ENCODE results near the gene SMYD3. TPM values are rescaled to one million over a fixed set of nuclear protein-coding genes. Genes with fewer than 3 reads are reported as not detected.

SMYD3 gene
- total and polyA plus RNA-seq, 2 of the 4 experiments (the other 2 are of a cell fraction), result 26.5 to 37.6 TPM

DNA sequence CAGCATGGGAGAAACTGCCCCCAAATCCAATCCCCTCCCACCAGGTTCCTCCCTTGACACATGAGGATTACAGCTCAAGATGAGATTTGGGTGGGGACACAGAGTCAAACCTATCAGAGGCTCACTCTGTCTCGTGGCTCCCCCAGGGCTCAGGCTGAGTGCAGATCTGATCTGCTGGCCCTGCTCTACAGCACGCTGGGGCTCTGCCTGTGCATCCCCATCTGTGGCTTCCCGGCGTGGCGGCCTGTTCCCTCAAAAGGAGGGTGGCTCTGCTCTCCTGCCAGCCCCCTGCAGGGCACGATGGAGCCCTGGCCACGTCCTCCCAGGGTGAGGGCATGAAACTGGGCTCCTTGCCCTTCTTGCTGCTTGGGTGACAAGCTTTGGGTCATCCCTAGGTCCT is 19.8 kb upstream of the SMYD3 start:
- intact Hi-C loops (cut with micrococcal nuclease), result no loop called here
- no peak overlapping the region for H3K4ac ChIP-seq (ENCODE audit: low read depth, low read length)
- H4K20me1 ChIP-seq (ENCODE audit: insufficient read depth, low read length), result no peaks in the 10 kb centered on the region
- H2AFZ ChIP-seq (replicated peaks; ENCODE audit: low read length, poor library complexity), result no peak overlapping the region
- 67% methylated on average over 4 of the region's 7 CpGs; no CpG with 5 or more reads in 1 of the 2 experiments for WGBS, 2 experiments (ENCODE audit: extremely low coverage in 2 of 2, insufficient read length in 1 of 2)
- H2BK15ac ChIP-seq (ENCODE audit: low read depth, low read length), result no peak overlapping the region
- no peak overlapping the region for H2AK5ac ChIP-seq (ENCODE audit: low read depth, low read length)
- H3K23ac ChIP-seq (ENCODE audit: low read depth, low read length), result no peak overlapping the region
- ATAC-seq (ENCODE audit: low read depth) (no peak), DNase-seq (no peak)
- H3K27ac ChIP-seq (ENCODE audit: insufficient read depth, low read length), result no peak overlapping the region
- H3K9me1 ChIP-seq (ENCODE audit: insufficient read depth, low read length), result no peaks in the 10 kb centered on the region
- H3K4me1 ChIP-seq (ENCODE audit: control insufficient read depth, insufficient read depth, low read length), result no peaks in the 10 kb centered on the region
- no TSS peak for BruUV-seq (replicated peaks)
- no peak overlapping the region for H2BK20ac ChIP-seq (ENCODE audit: low read depth, low read length)
- ChIA-PET CTCF (no interaction called here), POLR2A (ENCODE audit: unreplicated experiment) (no interaction called here)
- dilution Hi-C loops (cut with HindIII; ENCODE audit: low sequenced_read_pairs, unreplicated experiment), result no loop called here
- no peaks in the 10 kb centered on the region for H3K79me1 ChIP-seq (ENCODE audit: low read depth in 1 of 2, low read length in 2 of 2)
- in situ Hi-C loops (cut with MboI; ENCODE audit: low sequenced_read_pairs), result no loop called here
- no peak overlapping the region for H3K9ac ChIP-seq (ENCODE audit: low read depth, low read length)
- H2AK9ac ChIP-seq (replicated peaks; ENCODE audit: low read depth, low read length, poor library complexity), result no peak overlapping the region
- H3K27me3 ChIP-seq (ENCODE audit: control insufficient read depth, insufficient read depth, low read length), result peaks cover 9% of the 10 kb centered on the region; the same call in 1 of the 2 replicates
- H2BK5ac ChIP-seq (ENCODE audit: low read depth, low read length, poor library complexity, severe bottlenecking), result no peak overlapping the region
- H2BK120ac ChIP-seq (ENCODE audit: low read depth, low read length), result no peak overlapping the region
- H4K91ac ChIP-seq (ENCODE audit: insufficient read depth, low read depth, low read length), result no peak overlapping the region
- peaks cover 10% of the 10 kb centered on the region for H3K9me3 ChIP-seq (ENCODE audit: control insufficient read depth, insufficient read depth, low read length)
- H3K14ac ChIP-seq (replicated peaks; ENCODE audit: low read depth, low read length), result no peak overlapping the region
- H3K18ac ChIP-seq (ENCODE audit: low read depth, low read length), result no peak overlapping the region
- H3K4me2 ChIP-seq (ENCODE audit: low read depth, low read length), result no peak overlapping the region
- H3K4me3 ChIP-seq (ENCODE audit: insufficient read depth, low read depth, low read length), result no peak overlapping the region
- H4K5ac ChIP-seq (ENCODE audit: low read depth, low read length), result no peak overlapping the region
- no peak overlapping the region for H3K56ac ChIP-seq (ENCODE audit: extremely low read depth, insufficient read depth, low read length)
- H3K36me3 ChIP-seq (ENCODE audit: control insufficient read depth, insufficient read depth, low read length), result no peaks in the 10 kb centered on the region
- TF ChIP-seq, protein P1, sequence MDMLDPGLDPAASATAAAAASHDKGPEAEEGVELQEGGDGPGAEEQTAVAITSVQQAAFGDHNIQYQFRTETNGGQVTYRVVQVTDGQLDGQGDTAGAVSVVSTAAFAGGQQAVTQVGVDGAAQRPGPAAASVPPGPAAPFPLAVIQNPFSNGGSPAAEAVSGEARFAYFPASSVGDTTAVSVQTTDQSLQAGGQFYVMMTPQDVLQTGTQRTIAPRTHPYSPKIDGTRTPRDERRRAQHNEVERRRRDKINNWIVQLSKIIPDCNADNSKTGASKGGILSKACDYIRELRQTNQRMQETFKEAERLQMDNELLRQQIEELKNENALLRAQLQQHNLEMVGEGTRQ (IDR thresholded peaks at IDR 0.05; ENCODE audit: low read depth, low read length), result no peak
- TF ChIP-seq CHD1 (IDR thresholded peaks at IDR 0.05; ENCODE audit: low read depth, low read length), result no peak
- TF ChIP-seq MAZ (IDR thresholded peaks at IDR 0.05; ENCODE audit: borderline replicate concordance, low read depth, low read length), result no peak
- TF ChIP-seq FOS (IDR thresholded peaks at IDR 0.05; ENCODE audit: low read depth, low read length), result no peak
- no peak for TF ChIP-seq RCOR1 (IDR thresholded peaks at IDR 0.05; ENCODE audit: insufficient replicate concordance, low read length)
- no peak for TF ChIP-seq RAD21 (IDR thresholded peaks at IDR 0.05; ENCODE audit: low read length)
- TF ChIP-seq, protein P2, sequence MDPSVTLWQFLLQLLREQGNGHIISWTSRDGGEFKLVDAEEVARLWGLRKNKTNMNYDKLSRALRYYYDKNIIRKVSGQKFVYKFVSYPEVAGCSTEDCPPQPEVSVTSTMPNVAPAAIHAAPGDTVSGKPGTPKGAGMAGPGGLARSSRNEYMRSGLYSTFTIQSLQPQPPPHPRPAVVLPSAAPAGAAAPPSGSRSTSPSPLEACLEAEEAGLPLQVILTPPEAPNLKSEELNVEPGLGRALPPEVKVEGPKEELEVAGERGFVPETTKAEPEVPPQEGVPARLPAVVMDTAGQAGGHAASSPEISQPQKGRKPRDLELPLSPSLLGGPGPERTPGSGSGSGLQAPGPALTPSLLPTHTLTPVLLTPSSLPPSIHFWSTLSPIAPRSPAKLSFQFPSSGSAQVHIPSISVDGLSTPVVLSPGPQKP (IDR thresholded peaks at IDR 0.05; ENCODE audit: borderline replicate concordance, low read depth, low read length), result no peak
- TF ChIP-seq BHLHE40 (IDR thresholded peaks at IDR 0.05; ENCODE audit: low read depth, low read length), result no peak
- no peak for TF ChIP-seq POLR2A (IDR thresholded peaks at IDR 0.05; ENCODE audit: low read depth, low read length)
- TF ChIP-seq MXI1 (IDR thresholded peaks at IDR 0.05; ENCODE audit: borderline replicate concordance, low read depth, low read length), result no peak
- no peak for TF ChIP-seq CEBPB (IDR thresholded peaks at IDR 0.05; ENCODE audit: low read depth, low read length)
- peak overlapping the region; percentile 40 to 74; a peak in 2 of 4 replicates for H4K8ac ChIP-seq (ENCODE audit: low read depth in 2 of 2, low read length in 2 of 2)
